SK-N-MC (cell line): ENCODE results near the gene OXSM.

Source experiments
- EZH2 ChIP-seq: fragments of 200-600 bp; sonication (generic); IDR thresholded peaks from one replicate; pipeline ENCODE4 v1.6.1; 2017; ENCODE audit warnings: antibody characterized with exemption
- POLR2AphosphoS5 ChIP-seq: IDR thresholded peaks from 2 replicates; pipeline ENCODE4 v1.6.1; 2012; ENCODE audit warnings: mild to moderate bottlenecking, low read depth, low read length, borderline replicate concordance

DNA sequence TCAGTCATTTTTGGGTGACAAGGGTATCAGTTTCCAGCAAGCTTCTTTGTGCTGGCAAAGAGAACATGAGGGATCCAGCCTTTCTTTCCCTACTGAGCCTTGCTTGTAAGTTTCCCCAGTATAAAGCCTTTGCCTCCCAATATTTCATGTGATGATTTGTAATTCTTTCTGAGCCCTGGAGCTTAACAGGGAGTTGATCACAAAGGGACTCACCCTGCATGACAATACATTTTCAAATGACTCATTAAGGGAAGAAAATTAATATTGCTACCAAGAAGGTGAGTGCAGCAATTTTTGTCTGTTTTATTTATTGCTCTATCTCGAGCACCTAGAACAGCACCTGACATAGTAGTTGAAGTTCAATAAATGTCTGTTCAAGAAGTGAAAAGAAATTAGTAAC lies 27.7 kb downstream of the OXSM start:
- no peak for TF ChIP-seq POLR2AphosphoS5
- TF ChIP-seq EZH2, result no peak
